DOHH2 (cell line): Measurements from ENCODE around the gene PPP5C.

Experiments used
- EZH2phosphoT487 ChIP-seq: fragments of 200-600 bp; sonication (generic); IDR thresholded peaks from 2 replicates; pipeline ENCODE4 v1.6.1; 2017; ENCODE audit warnings: borderline replicate concordance, mild to moderate bottlenecking, antibody characterized with exemption, low read length, moderate library complexity, mixed read lengths
- TF ChIP-seq, protein P1 (sequence below): fragments of 200-600 bp; sonication (generic); IDR thresholded peaks from one replicate; pipeline ENCODE4 v1.5.1; 2014; ENCODE audit warnings: antibody characterized with exemption, mild to moderate bottlenecking, low read depth, low read length; ENCODE audit not compliant: poor library complexity, severe bottlenecking

DNA sequence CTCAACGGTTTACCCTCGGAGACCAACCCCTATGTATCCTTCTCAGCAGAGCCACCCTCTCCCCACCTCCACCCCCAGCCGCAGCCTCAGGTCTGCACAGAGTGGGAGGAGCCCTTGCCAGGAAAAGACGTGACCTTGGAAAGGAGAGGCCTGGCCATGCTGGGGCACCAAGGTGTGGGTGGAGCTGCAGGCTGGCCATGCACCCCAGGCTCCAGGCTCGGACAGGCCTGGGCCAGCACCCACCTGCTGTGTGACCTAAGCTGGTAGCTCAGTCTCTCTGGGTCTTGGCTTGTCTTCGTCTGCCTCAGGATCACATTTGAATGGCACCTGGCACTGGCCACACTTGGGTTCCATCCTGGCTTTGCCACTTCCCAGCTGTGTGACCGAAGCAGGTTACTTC is 37.0 kb downstream of the PPP5C start:
- TF ChIP-seq, protein P1, sequence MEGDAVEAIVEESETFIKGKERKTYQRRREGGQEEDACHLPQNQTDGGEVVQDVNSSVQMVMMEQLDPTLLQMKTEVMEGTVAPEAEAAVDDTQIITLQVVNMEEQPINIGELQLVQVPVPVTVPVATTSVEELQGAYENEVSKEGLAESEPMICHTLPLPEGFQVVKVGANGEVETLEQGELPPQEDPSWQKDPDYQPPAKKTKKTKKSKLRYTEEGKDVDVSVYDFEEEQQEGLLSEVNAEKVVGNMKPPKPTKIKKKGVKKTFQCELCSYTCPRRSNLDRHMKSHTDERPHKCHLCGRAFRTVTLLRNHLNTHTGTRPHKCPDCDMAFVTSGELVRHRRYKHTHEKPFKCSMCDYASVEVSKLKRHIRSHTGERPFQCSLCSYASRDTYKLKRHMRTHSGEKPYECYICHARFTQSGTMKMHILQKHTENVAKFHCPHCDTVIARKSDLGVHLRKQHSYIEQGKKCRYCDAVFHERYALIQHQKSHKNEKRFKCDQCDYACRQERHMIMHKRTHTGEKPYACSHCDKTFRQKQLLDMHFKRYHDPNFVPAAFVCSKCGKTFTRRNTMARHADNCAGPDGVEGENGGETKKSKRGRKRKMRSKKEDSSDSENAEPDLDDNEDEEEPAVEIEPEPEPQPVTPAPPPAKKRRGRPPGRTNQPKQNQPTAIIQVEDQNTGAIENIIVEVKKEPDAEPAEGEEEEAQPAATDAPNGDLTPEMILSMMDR, result no peak
- no peak for TF ChIP-seq EZH2phosphoT487
